ENCODE measurements around the gene COQ10B.

GRCh38 chr2:197435598-197436420 is 17.5 kb upstream of the COQ10B start:
- no peak for TF ChIP-seq ZNF219 (CRISPR knock-in tag; IDR thresholded peaks at IDR 0.05; ENCODE audit: borderline replicate concordance)
- TF ChIP-seq CTCF (IDR thresholded peaks at IDR 0.05): no peak
- TF ChIP-seq ATF3 (CRISPR knock-in tag; conservative IDR thresholded peaks at IDR 0.05): no peak
- TF ChIP-seq MAX (CRISPR knock-in tag; IDR thresholded peaks at IDR 0.05): no peak
- TF ChIP-seq STAT6 (CRISPR knock-in tag; conservative IDR thresholded peaks at IDR 0.05; ENCODE audit: low read depth): no peak
- TF ChIP-seq USF2 (CRISPR knock-in tag; IDR thresholded peaks at IDR 0.05): no peak
- TF ChIP-seq ELF4 (CRISPR knock-in tag; IDR thresholded peaks at IDR 0.05; ENCODE audit: low read depth): no peak
- TF ChIP-seq ATF2 (CRISPR knock-in tag; IDR thresholded peaks at IDR 0.05; ENCODE audit: borderline replicate concordance, low read depth): no peak
- no peak for TF ChIP-seq CBFB (CRISPR knock-in tag; IDR thresholded peaks at IDR 0.05; ENCODE audit: low read depth)
- TF ChIP-seq ZNF138 (CRISPR knock-in tag; conservative IDR thresholded peaks at IDR 0.05): no peak

All from WTC11 (cell line).